HEK293 (cell line): ENCODE measurements around the gene KDM4B.

ENCODE experiments used
- CTCF ChIA-PET: fragments of 350-600 bp; formaldehyde crosslinking; extraction: SDS; loops from one replicate; lab custom pipeline; 2021; ENCODE audit warnings: antibody characterized with exemption; lab: Yijun Ruan, JAX
- POLR2A ChIA-PET: fragments of 300-600 bp; formaldehyde crosslinking; extraction: SDS; loops from one replicate; lab custom pipeline; 2020; ENCODE audit warnings: antibody characterized with exemption, inconsistent platforms; lab: Yijun Ruan, JAX
- H3K27ac ChIP-seq: fragments of 200-500 bp; sonication (Bioruptor generic); 2 replicates; pipeline ENCODE4 v1.5.1; 2014; ENCODE audit warnings: low read depth, low read length, control low read depth, inconsistent platforms; ENCODE audit errors: extremely low read depth
- H3K36me3 ChIP-seq, 2 experiments: fragments of 200-500 bp in 1 of 2; sonication (Bioruptor generic) in 1 of 2; 1 replicate in 1 of 2; 2 replicates in 1 of 2; pipeline ENCODE4 v1.5.1; 2014 to 2017; ENCODE audit warnings: inconsistent platforms in 2 of 2, low read length in 2 of 2; ENCODE audit not compliant: control insufficient read depth in 2 of 2, insufficient read depth in 1 of 2
- H3K4me1 ChIP-seq: fragments of 200-500 bp; sonication (Bioruptor generic); 2 replicates; pipeline ENCODE4 v1.5.1; 2014; ENCODE audit warnings: mild to moderate bottlenecking, low read length, inconsistent platforms; ENCODE audit not compliant: control insufficient read depth, insufficient read depth
- H3K4me3 ChIP-seq: 2 replicates; pipeline ENCODE4 v1.5.1; 2011; ENCODE audit warnings: low read depth, mild to moderate bottlenecking, control low read depth, low read length, moderate library complexity
- H3K9me3 ChIP-seq: fragments of 200-500 bp; sonication (Bioruptor generic); 2 replicates; pipeline ENCODE4 v1.5.1; 2014; ENCODE audit warnings: low read depth, low read length, inconsistent platforms; ENCODE audit not compliant: control insufficient read depth, insufficient read depth
- EGR2 ChIP-seq: fragments of 450-650 bp; formaldehyde crosslinking; IDR thresholded peaks from 2 replicates; pipeline ENCODE4 v1.5.1; 2016; ENCODE audit warnings: low read depth, missing biosample characterization, missing genetic modification characterization
- KLF9 ChIP-seq: fragments of 450-650 bp; formaldehyde crosslinking; IDR thresholded peaks from 2 replicates; pipeline ENCODE4 v1.5.1; 2016; ENCODE audit warnings: missing biosample characterization, missing genetic modification characterization, low read depth
- OSR2 ChIP-seq: fragments of 450-650 bp; formaldehyde crosslinking; IDR thresholded peaks from 2 replicates; pipeline ENCODE4 v1.5.1; 2016; ENCODE audit warnings: missing biosample characterization, missing genetic modification characterization
- SETDB1 ChIP-seq: IDR thresholded peaks from one replicate; pipeline ENCODE4 v1.6.1; 2017; ENCODE audit warnings: mild to moderate bottlenecking, low read length, moderate library complexity, mixed read lengths; ENCODE audit not compliant: insufficient read length
- TCF7L2 ChIP-seq: IDR thresholded peaks from 2 replicates; pipeline ENCODE4 v1.6.1; 2011; ENCODE audit warnings: low read depth, mild to moderate bottlenecking, inconsistent platforms, low read length, moderate library complexity, borderline replicate concordance
- YY1 ChIP-seq: fragments of 450-650 bp; formaldehyde crosslinking; IDR thresholded peaks from 2 replicates; pipeline ENCODE4 v1.5.1; 2018; ENCODE audit warnings: missing biosample characterization, missing genetic modification characterization
- ZBTB49 ChIP-seq: fragments of 450-650 bp; formaldehyde crosslinking; IDR thresholded peaks from 2 replicates; pipeline ENCODE4 v1.5.1; 2016; ENCODE audit warnings: missing biosample characterization, missing genetic modification characterization, low read depth
- ZFHX2 ChIP-seq: fragments of 450-650 bp; formaldehyde crosslinking; conservative IDR thresholded peaks from 2 replicates; pipeline ENCODE4 v1.5.1; 2016; ENCODE audit warnings: missing biosample characterization, missing genetic modification characterization
- ZNF112 ChIP-seq: fragments of 450-650 bp; formaldehyde crosslinking; IDR thresholded peaks from 2 replicates; pipeline ENCODE4 v1.5.0; 2017; ENCODE audit warnings: missing biosample characterization, missing genetic modification characterization
- ZNF302 ChIP-seq: fragments of 450-650 bp; formaldehyde crosslinking; IDR thresholded peaks from 2 replicates; pipeline ENCODE4 v1.5.1; 2016; ENCODE audit warnings: missing biosample characterization, missing genetic modification characterization, low read depth
- ZNF416 ChIP-seq: fragments of 450-650 bp; formaldehyde crosslinking; IDR thresholded peaks from 2 replicates; pipeline ENCODE4 v1.5.1; 2016; ENCODE audit warnings: missing biosample characterization, missing genetic modification characterization
- ZNF548 ChIP-seq: fragments of 450-650 bp; formaldehyde crosslinking; IDR thresholded peaks from 2 replicates; pipeline ENCODE4 v1.5.1; 2016; ENCODE audit warnings: missing biosample characterization, missing genetic modification characterization
- ZNF596 ChIP-seq: fragments of 450-650 bp; IDR thresholded peaks from 2 replicates; pipeline ENCODE4 v1.5.0; 2018; ENCODE audit warnings: missing biosample characterization, mild to moderate bottlenecking, missing genetic modification characterization, moderate library complexity
- ZNF600 ChIP-seq: fragments of 450-650 bp; formaldehyde crosslinking; IDR thresholded peaks from 2 replicates; pipeline ENCODE4 v1.5.1; 2016; ENCODE audit warnings: missing biosample characterization, missing genetic modification characterization
- ZNF629 ChIP-seq: fragments of 450-650 bp; formaldehyde crosslinking; IDR thresholded peaks from 2 replicates; pipeline ENCODE4 v1.5.1; 2017; ENCODE audit warnings: missing biosample characterization, missing genetic modification characterization
- ZNF664 ChIP-seq: fragments of 450-650 bp; formaldehyde crosslinking; IDR thresholded peaks from 2 replicates; pipeline ENCODE4 v1.5.1; 2016; ENCODE audit warnings: missing biosample characterization, missing genetic modification characterization
- ZNF843 ChIP-seq: fragments of 450-650 bp; formaldehyde crosslinking; IDR thresholded peaks from 2 replicates; pipeline ENCODE4 v1.5.1; 2016; ENCODE audit warnings: missing biosample characterization, missing genetic modification characterization
- TF ChIP-seq, protein P1 (sequence below): fragments of 450-650 bp; formaldehyde crosslinking; IDR thresholded peaks from 2 replicates; pipeline ENCODE4 v1.5.1; 2016; ENCODE audit warnings: missing biosample characterization, missing genetic modification characterization

The KDM4B gene

GRCh38 chr19:4929186-4929585, 39.7 kb upstream of the KDM4B start:
- CTCF ChIA-PET = interaction anchor here (0.7 to 2.7 kb wide), 2 partner anchors 17 to 117 kb away, joined by 3 to 10 read pairs; no protein-coding TSS in a partner anchor
- Histone ChIP-seq H3K9me3 (no peaks in the 10 kb centered on the region), H3K36me3 (peaks cover 53 to 80% of the 10 kb centered on the region in 2 experiments), H3K27ac (no peak overlapping the region), H3K4me3 (no peak overlapping the region), H3K4me1 (no peaks in the 10 kb centered on the region)
- TF ChIP-seq, protein P1, sequence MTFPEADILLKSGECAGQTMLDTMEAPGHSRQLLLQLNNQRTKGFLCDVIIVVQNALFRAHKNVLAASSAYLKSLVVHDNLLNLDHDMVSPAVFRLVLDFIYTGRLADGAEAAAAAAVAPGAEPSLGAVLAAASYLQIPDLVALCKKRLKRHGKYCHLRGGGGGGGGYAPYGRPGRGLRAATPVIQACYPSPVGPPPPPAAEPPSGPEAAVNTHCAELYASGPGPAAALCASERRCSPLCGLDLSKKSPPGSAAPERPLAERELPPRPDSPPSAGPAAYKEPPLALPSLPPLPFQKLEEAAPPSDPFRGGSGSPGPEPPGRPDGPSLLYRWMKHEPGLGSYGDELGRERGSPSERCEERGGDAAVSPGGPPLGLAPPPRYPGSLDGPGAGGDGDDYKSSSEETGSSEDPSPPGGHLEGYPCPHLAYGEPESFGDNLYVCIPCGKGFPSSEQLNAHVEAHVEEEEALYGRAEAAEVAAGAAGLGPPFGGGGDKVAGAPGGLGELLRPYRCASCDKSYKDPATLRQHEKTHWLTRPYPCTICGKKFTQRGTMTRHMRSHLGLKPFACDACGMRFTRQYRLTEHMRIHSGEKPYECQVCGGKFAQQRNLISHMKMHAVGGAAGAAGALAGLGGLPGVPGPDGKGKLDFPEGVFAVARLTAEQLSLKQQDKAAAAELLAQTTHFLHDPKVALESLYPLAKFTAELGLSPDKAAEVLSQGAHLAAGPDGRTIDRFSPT (tag by site-specific recombination) = 0 out of 2 replicates have a peak, but pooled peaks have one; percentile 40
- TF ChIP-seq EGR2 (tag by site-specific recombination) = peak; percentile 61
- no peak for TF ChIP-seq ZNF843 (tag by site-specific recombination)
- no peak for TF ChIP-seq ZNF664 (tag by site-specific recombination)
- TF ChIP-seq ZNF302 (tag by site-specific recombination) = no peak
- peak; percentile 86 for TF ChIP-seq ZNF600 (tag by site-specific recombination)
- TF ChIP-seq ZNF596 = no peak
- TF ChIP-seq ZBTB49 = no peak
- POLR2A ChIA-PET = interaction anchor here (0.6 to 1.4 kb wide), 3 partner anchors 11 to 57 kb away, joined by 3 to 6 read pairs (median 3); no protein-coding TSS in a partner anchor

DNA sequence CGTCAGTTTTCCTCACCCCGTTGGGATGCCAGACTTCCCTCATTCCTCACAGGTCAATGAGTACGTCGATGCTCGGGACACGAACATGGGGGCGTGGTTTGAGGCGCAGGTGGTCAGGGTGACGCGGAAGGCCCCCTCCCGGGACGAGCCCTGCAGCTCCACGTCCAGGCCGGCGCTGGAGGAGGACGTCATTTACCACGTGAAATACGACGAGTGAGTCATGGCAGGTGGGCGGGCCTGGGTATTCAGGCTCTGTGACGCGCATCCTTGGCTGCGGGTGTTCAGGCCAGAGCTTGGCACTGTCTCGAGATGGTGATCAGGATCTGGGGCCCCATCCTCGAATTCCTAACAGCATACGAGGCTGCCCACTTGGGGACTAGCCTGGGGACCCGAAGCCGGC, 38.2 kb upstream of the KDM4B start:
- H3K9me3 ChIP-seq = no peaks in the 10 kb centered on the region
- no peak overlapping the region for H3K4me3 ChIP-seq
- peaks cover 57 to 85% of the 10 kb centered on the region in 2 experiments for H3K36me3 ChIP-seq
- ChIA-PET CTCF (interaction anchor here (2.7 kb wide), 1 partner anchor 19 kb away, joined by 10 read pairs; no protein-coding TSS in a partner anchor), POLR2A (no interaction called here)
- TF ChIP-seq ZNF548 (tag by site-specific recombination) (no peak), ZFHX2 (peak; percentile 70), SETDB1 (no peak), ZNF629 (no peak), EGR2 (tag by site-specific recombination) (peak; percentile 42; the same call in 1 of the 2 replicates)
- TF ChIP-seq, all 188 proteins: peak for 2
- Histone ChIP-seq H3K4me1 (no peaks in the 10 kb centered on the region), H3K27ac (no peak overlapping the region)

- no peak overlapping the region for H3K27ac ChIP-seq
- no peaks in the 10 kb centered on the region for H3K9me3 ChIP-seq
- CTCF ChIA-PET = no interaction called here
- peaks cover 65 to 92% of the 10 kb centered on the region in 2 experiments for H3K36me3 ChIP-seq
- POLR2A ChIA-PET = no interaction called here
- H3K4me3 ChIP-seq = no peak overlapping the region
- TF ChIP-seq TCF7L2 (no peak), ZNF112 (tag by site-specific recombination) (no peak), YY1 (tag by site-specific recombination) (no peak), ZNF416 (tag by site-specific recombination) (no peak), OSR2 (tag by site-specific recombination) (no peak), KLF9 (no peak)
- H3K4me1 ChIP-seq = no peaks in the 10 kb centered on the region
Observed at GRCh38 chr19:4932711-4933110, 36.2 kb upstream of the KDM4B start.
